OCI-LY7 (cell line): ENCODE results near the gene MED26. TPM values are rescaled to one million over a fixed set of nuclear protein-coding genes. Genes with fewer than 3 reads are reported as not detected.
A peak's percentile ranks its signal among the peaks of the same experiment; 100 is the strongest.

Experiments used
- BruUV-seq: library from RNA; stranded (reverse); fragments of 400-500 nt; replicated peaks from 2 replicates; lab custom pipeline; 2021; lab: Mats Ljungman, UMichigan
- CTCF ChIA-PET: fragments of 300-600 bp; sonication (Branson Sonifier 250); formaldehyde crosslinking; loops from one replicate; lab custom pipeline; 2022; ENCODE audit warnings: antibody characterized with exemption; ENCODE audit not compliant: unreplicated experiment; lab: Charles Lee
- POLR2A ChIA-PET: fragments of 300-600 bp; sonication (Branson Sonifier 250); formaldehyde crosslinking; loops from one replicate; lab custom pipeline; 2022; ENCODE audit warnings: antibody characterized with exemption; lab: Charles Lee
- DNase-seq: peaks from one replicate; pipeline ENCODE4 v3.0.0-alpha.2; 2015; ENCODE audit warnings: low spot score
- H2AFZ ChIP-seq: fragments of 200-600 bp; sonication (generic), shearing (Covaris generic); 2 replicates; pipeline ENCODE4 v1.6.1; 2014; ENCODE audit warnings: mild to moderate bottlenecking, antibody characterized with exemption, low read length, moderate library complexity
- H3K27ac ChIP-seq: fragments of 200-600 bp; sonication (generic); 2 replicates; pipeline ENCODE4 v1.5.1; 2014; ENCODE audit warnings: mixed run types, low read depth, mild to moderate bottlenecking, moderate library complexity, low read length, inconsistent platforms; ENCODE audit not compliant: poor library complexity, severe bottlenecking
- H3K36me3 ChIP-seq: fragments of 200-600 bp; sonication (generic); 2 replicates; pipeline ENCODE4 v1.6.1; 2014; ENCODE audit warnings: mild to moderate bottlenecking, antibody characterized with exemption, low read length, moderate library complexity, mixed read lengths; ENCODE audit not compliant: insufficient read depth
- H3K4me1 ChIP-seq: fragments of 200-600 bp; sonication (generic); 2 replicates; pipeline ENCODE4 v1.5.1; 2014; ENCODE audit warnings: mild to moderate bottlenecking, low read length; ENCODE audit not compliant: insufficient read depth, poor library complexity, severe bottlenecking
- H3K4me2 ChIP-seq: fragments of 200-600 bp; sonication (generic); 2 replicates; pipeline ENCODE4 v1.6.1; 2014; ENCODE audit warnings: mild to moderate bottlenecking, low read length
- H3K4me3 ChIP-seq: fragments of 200-600 bp; sonication (generic); 2 replicates; pipeline ENCODE4 v1.5.1; 2014; ENCODE audit warnings: mild to moderate bottlenecking, low read depth, low read length; ENCODE audit not compliant: poor library complexity, severe bottlenecking
- H3K79me2 ChIP-seq: fragments of 200-600 bp; sonication (generic); 2 replicates; pipeline ENCODE4 v1.6.1; 2016; ENCODE audit warnings: low read depth, mild to moderate bottlenecking, low read length, moderate library complexity, mixed read lengths; ENCODE audit not compliant: insufficient read depth
- H3K9me2 ChIP-seq: fragments of 200-600 bp; sonication (generic); 2 replicates; pipeline ENCODE4 v1.6.1; 2016; ENCODE audit warnings: mild to moderate bottlenecking, low read length, mixed read lengths; ENCODE audit not compliant: insufficient read depth
- H3K9me3 ChIP-seq: fragments of 200-600 bp; sonication (generic); 2 replicates; pipeline ENCODE4 v1.6.1; 2014; ENCODE audit warnings: mild to moderate bottlenecking, mixed run types, low read length, mixed read lengths
- H4K20me1 ChIP-seq: fragments of 200-600 bp; sonication (generic); 2 replicates; pipeline ENCODE4 v1.6.1; 2014; ENCODE audit warnings: mild to moderate bottlenecking, antibody characterized with exemption, low read length, moderate library complexity, mixed read lengths; ENCODE audit not compliant: insufficient read depth
- CTCF ChIP-seq: fragments of 200-600 bp; sonication (generic); conservative IDR thresholded peaks from 2 replicates; pipeline ENCODE4 v1.5.1; 2014; ENCODE audit warnings: mild to moderate bottlenecking, antibody characterized with exemption, low read length, moderate library complexity, mixed read lengths
- EZH2phosphoT487 ChIP-seq: fragments of 200-600 bp; sonication (generic); IDR thresholded peaks from 2 replicates; pipeline ENCODE4 v1.6.1; 2018; ENCODE audit warnings: low read depth, borderline replicate concordance, mild to moderate bottlenecking, mixed run types, antibody characterized with exemption, low read length, moderate library complexity, mixed read lengths
- intact Hi-C: fragments of 100-400 bp; cut with micrococcal nuclease; formaldehyde crosslinking; loops from one replicate; pipeline ENCODE4 v1.10.0; 2022; ENCODE audit not compliant: unreplicated experiment
- total RNA-seq, 2 experiments: library from RNA; depleted of rRNA in 1 of 2; stranded (reverse); fragments of >200 nt in 1 of 2; shearing (Covaris generic) in 1 of 2; gene quantifications; 2 replicates each; pipeline ENCODE4 v1.2.3, GENCODE V29; 2014 to 2022

The MED26 gene
- total RNA-seq, 2 experiments from 2014 or later = 19.4 to 26.8 TPM

GRCh38 chr19:16605553-16605994 is 22.4 kb downstream of the MED26 start:
- TF ChIP-seq CTCF (no peak), EZH2phosphoT487 (no peak)
- H3K27ac ChIP-seq = peak overlapping the region; percentile 31
- no peaks in the 10 kb centered on the region for H3K9me3 ChIP-seq
- no peaks in the 10 kb centered on the region for H3K9me2 ChIP-seq
- CTCF ChIA-PET = interaction anchor here (0.5 kb wide), 1 partner anchor 68 kb away, joined by 3 read pairs; no protein-coding TSS in a partner anchor
- no peak overlapping the region for H2AFZ ChIP-seq
- BruUV-seq = no TSS peak
- peaks cover 100% of the 10 kb centered on the region for H3K79me2 ChIP-seq
- peak overlapping the region; percentile 56 for H3K4me2 ChIP-seq
- H3K4me3 ChIP-seq = peak overlapping the region; percentile 19
- intact Hi-C loops = no loop called here
- H3K4me1 ChIP-seq = peaks cover 55% of the 10 kb centered on the region
- POLR2A ChIA-PET = interaction anchor here (1.5 kb wide), 1 partner anchor 13 kb away, joined by 7 read pairs; no protein-coding TSS in a partner anchor
- peaks cover 33% of the 10 kb centered on the region for H4K20me1 ChIP-seq
- no peak for DNase-seq
- peaks cover 35% of the 10 kb centered on the region for H3K36me3 ChIP-seq

- Histone ChIP-seq H3K4me1 (peaks cover 59% of the 10 kb centered on the region), H3K79me2 (peaks cover 99% of the 10 kb centered on the region), H3K4me2 (peak overlapping the region; percentile 56), H3K9me3 (no peaks in the 10 kb centered on the region), H3K4me3 (peak overlapping the region; percentile 19), H3K36me3 (peaks cover 35% of the 10 kb centered on the region), H4K20me1 (peaks cover 33% of the 10 kb centered on the region), H3K9me2 (no peaks in the 10 kb centered on the region), H3K27ac (peak overlapping the region; percentile 31), H2AFZ (no peak overlapping the region)
- BruUV-seq = no TSS peak
- CTCF ChIA-PET = no interaction called here
- DNase-seq = no peak
- TF ChIP-seq CTCF = no peak
- no peak for TF ChIP-seq EZH2phosphoT487
- POLR2A ChIA-PET = interaction anchor here (1.5 kb wide), 1 partner anchor 13 kb away, joined by 7 read pairs; no protein-coding TSS in a partner anchor
- intact Hi-C loops = no loop called here
Observed at GRCh38 chr19:16605115-16605514, 22.9 kb downstream of the MED26 start.

GRCh38 chr19:16604615-16605014 is 23.4 kb downstream of the MED26 start:
- H3K4me1 ChIP-seq = peaks cover 60% of the 10 kb centered on the region
- CTCF ChIA-PET = interaction anchor here (0.5 kb wide), 1 partner anchor 799 kb away, joined by 3 read pairs; no protein-coding TSS in a partner anchor
- H3K79me2 ChIP-seq = peaks cover 99% of the 10 kb centered on the region
- peaks cover 35% of the 10 kb centered on the region for H3K36me3 ChIP-seq
- no peak overlapping the region for H3K4me3 ChIP-seq
- TF ChIP-seq CTCF (no peak), EZH2phosphoT487 (no peak)
- H3K27ac ChIP-seq = peak overlapping the region; percentile 31
- H3K4me2 ChIP-seq = peak overlapping the region; percentile 56
- no peak overlapping the region for H2AFZ ChIP-seq
- H4K20me1 ChIP-seq = peaks cover 33% of the 10 kb centered on the region
- POLR2A ChIA-PET = interaction anchor here (1.0 to 1.5 kb wide), 4 partner anchors 12 to 20 kb away, joined by 3 to 7 read pairs (median 4); no protein-coding TSS in a partner anchor
- no TSS peak for BruUV-seq
- H3K9me2 ChIP-seq = no peaks in the 10 kb centered on the region
- intact Hi-C loops = no loop called here
- no peak for DNase-seq
- H3K9me3 ChIP-seq = no peaks in the 10 kb centered on the region
